DOHH2 (cell line): Measurements from ENCODE around the gene ZNF521.

ENCODE experiments used
- H3F3A ChIP-seq: fragments of 200-600 bp; sonication (generic), shearing (Covaris generic); 2 replicates; pipeline ENCODE4 v1.6.0; 2016; ENCODE audit warnings: antibody characterized with exemption, mild to moderate bottlenecking; ENCODE audit not compliant: control insufficient read depth, insufficient read depth
- H3K27ac ChIP-seq: fragments of 200-600 bp; sonication (generic); 2 replicates; pipeline ENCODE4 v1.5.1; 2014; ENCODE audit warnings: low read depth, mild to moderate bottlenecking, low read length, moderate library complexity
- H3K27me3 ChIP-seq: fragments of 200-600 bp; sonication (generic); 2 replicates; pipeline ENCODE4 v1.6.1; 2014; ENCODE audit warnings: mild to moderate bottlenecking, low read length, mixed read lengths; ENCODE audit not compliant: control insufficient read depth
- H3K36me3 ChIP-seq: fragments of 200-600 bp; sonication (generic); 2 replicates; pipeline ENCODE4 v1.6.1; 2014; ENCODE audit warnings: mild to moderate bottlenecking, low read length, moderate library complexity, mixed read lengths; ENCODE audit not compliant: control insufficient read depth
- H3K4me1 ChIP-seq: fragments of 200-600 bp; sonication (generic); 2 replicates; pipeline ENCODE4 v1.6.1; 2014; ENCODE audit warnings: mild to moderate bottlenecking, low read length, mixed read lengths; ENCODE audit not compliant: control insufficient read depth
- H3K4me2 ChIP-seq: fragments of 200-600 bp; sonication (generic); 2 replicates; pipeline ENCODE4 v1.6.0; 2014; ENCODE audit warnings: mild to moderate bottlenecking, low read length, moderate library complexity
- H3K4me3 ChIP-seq: fragments of 200-600 bp; sonication (generic); 2 replicates; pipeline ENCODE4 v1.5.1; 2014; ENCODE audit warnings: mild to moderate bottlenecking, low read length, mixed read lengths
- H3K79me2 ChIP-seq: fragments of 200-600 bp; sonication (generic); 2 replicates; pipeline ENCODE4 v1.6.1; 2014; ENCODE audit warnings: mild to moderate bottlenecking, low read length, mixed read lengths; ENCODE audit not compliant: control insufficient read depth
- H3K9me2 ChIP-seq: fragments of 200-600 bp; sonication (generic); replicated peaks from 2 replicates; pipeline ENCODE4 v1.6.1; 2014; ENCODE audit warnings: mild to moderate bottlenecking, low read length, mixed read lengths; ENCODE audit not compliant: control insufficient read depth
- H3K9me3 ChIP-seq: fragments of 200-600 bp; sonication (generic); 2 replicates; pipeline ENCODE4 v1.6.1; 2014; ENCODE audit warnings: antibody characterized with exemption, low read length, mixed read lengths; ENCODE audit not compliant: control insufficient read depth, insufficient read depth
- H4K20me1 ChIP-seq: fragments of 200-600 bp; sonication (generic); 2 replicates; pipeline ENCODE4 v1.6.0; 2014; ENCODE audit warnings: low read depth, mild to moderate bottlenecking, antibody characterized with exemption, low read length, moderate library complexity; ENCODE audit not compliant: control insufficient read depth, insufficient read depth
- EZH2phosphoT487 ChIP-seq: fragments of 200-600 bp; sonication (generic); IDR thresholded peaks from 2 replicates; pipeline ENCODE4 v1.6.1; 2017; ENCODE audit warnings: borderline replicate concordance, mild to moderate bottlenecking, antibody characterized with exemption, low read length, moderate library complexity, mixed read lengths
- TF ChIP-seq, protein P1 (sequence below): fragments of 200-600 bp; sonication (generic); IDR thresholded peaks from one replicate; pipeline ENCODE4 v1.5.1; 2014; ENCODE audit warnings: antibody characterized with exemption, mild to moderate bottlenecking, low read depth, low read length; ENCODE audit not compliant: poor library complexity, severe bottlenecking

The ZNF521 gene

DNA sequence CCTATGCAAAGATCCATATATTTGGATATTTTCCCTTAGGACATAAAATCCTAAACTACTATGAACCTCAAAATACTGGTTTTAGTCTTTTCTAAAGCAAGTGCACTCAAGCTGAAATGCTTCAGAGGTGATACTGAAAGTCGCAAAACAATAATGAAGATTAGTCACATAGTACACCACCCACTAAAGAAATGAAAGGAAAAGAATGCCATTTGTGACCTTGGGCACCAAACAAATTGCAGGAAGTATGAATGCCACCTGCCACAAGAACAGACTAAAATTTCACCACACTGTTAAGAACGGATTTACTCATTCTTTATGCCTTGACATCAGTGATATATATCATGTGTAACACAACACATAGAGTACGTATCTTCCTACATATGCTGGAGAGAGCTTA lies 161.5 kb downstream of the ZNF521 start:
- Histone ChIP-seq H3K9me2 (no peaks in the 10 kb centered on the region), H3K9me3 (no peaks in the 10 kb centered on the region), H3K36me3 (no peaks in the 10 kb centered on the region), H3K79me2 (no peaks in the 10 kb centered on the region), H3K27ac (no peak overlapping the region), H3K4me1 (no peaks in the 10 kb centered on the region), H3K4me2 (no peak overlapping the region), H4K20me1 (no peaks in the 10 kb centered on the region), H3F3A (no peaks in the 10 kb centered on the region), H3K4me3 (no peak overlapping the region), H3K27me3 (0 out of 2 replicates have a peak, but pooled peaks cover 2% of the 10 kb centered on the region)
- TF ChIP-seq, protein P1, sequence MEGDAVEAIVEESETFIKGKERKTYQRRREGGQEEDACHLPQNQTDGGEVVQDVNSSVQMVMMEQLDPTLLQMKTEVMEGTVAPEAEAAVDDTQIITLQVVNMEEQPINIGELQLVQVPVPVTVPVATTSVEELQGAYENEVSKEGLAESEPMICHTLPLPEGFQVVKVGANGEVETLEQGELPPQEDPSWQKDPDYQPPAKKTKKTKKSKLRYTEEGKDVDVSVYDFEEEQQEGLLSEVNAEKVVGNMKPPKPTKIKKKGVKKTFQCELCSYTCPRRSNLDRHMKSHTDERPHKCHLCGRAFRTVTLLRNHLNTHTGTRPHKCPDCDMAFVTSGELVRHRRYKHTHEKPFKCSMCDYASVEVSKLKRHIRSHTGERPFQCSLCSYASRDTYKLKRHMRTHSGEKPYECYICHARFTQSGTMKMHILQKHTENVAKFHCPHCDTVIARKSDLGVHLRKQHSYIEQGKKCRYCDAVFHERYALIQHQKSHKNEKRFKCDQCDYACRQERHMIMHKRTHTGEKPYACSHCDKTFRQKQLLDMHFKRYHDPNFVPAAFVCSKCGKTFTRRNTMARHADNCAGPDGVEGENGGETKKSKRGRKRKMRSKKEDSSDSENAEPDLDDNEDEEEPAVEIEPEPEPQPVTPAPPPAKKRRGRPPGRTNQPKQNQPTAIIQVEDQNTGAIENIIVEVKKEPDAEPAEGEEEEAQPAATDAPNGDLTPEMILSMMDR = no peak
- TF ChIP-seq EZH2phosphoT487 = no peak

DNA sequence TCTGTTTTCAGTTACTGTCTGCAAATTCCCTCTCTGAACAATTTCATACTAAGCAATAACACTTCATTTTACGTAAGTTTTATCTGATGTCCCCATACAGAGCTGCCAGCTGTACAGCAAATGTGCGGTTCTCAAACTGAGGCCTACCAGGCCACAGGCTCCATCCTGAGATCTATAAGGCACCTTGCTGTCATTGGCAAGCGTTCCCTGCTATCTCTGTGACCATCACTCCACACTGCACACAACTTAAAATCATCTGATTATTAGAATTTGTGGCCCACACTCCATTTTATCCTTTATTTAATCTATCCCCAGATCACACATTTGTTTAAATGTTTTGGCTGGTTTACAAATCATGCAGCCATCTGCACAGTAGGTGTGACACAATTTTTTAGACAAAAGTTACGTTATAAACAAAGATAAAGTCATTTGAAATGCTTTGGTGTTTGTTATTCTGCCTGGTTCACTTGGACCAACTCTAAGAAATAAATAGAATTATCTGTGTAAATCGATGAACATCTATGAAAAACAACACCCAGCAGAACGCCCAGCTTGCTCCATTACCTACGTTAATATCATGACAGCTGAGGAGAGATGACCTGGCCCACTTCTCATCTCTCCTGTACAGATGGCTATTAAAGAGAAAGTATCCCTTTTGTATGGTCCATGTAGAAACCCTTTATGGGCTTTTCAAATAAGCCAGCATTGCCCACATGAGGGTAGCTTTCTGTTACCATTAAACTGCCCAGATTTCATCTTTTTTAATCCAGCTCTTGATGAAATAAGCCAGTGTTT lies 162.4 kb downstream of the ZNF521 start:
- no peak overlapping the region for H3K4me3 ChIP-seq
- no peaks in the 10 kb centered on the region for H3F3A ChIP-seq
- H3K4me1 ChIP-seq = no peaks in the 10 kb centered on the region
- H3K9me3 ChIP-seq = no peaks in the 10 kb centered on the region
- no peaks in the 10 kb centered on the region for H3K79me2 ChIP-seq
- no peaks in the 10 kb centered on the region for H3K36me3 ChIP-seq
- TF ChIP-seq, protein P1 = no peak
- TF ChIP-seq EZH2phosphoT487 = no peak
- H3K27ac ChIP-seq = no peak overlapping the region
- H3K9me2 ChIP-seq = no peaks in the 10 kb centered on the region
- 0 out of 2 replicates have a peak, but pooled peaks cover 2% of the 10 kb centered on the region for H3K27me3 ChIP-seq
- no peak overlapping the region for H3K4me2 ChIP-seq
- H4K20me1 ChIP-seq = no peaks in the 10 kb centered on the region

GRCh38 chr18:25187521-25188192 lies 164.3 kb downstream of the ZNF521 start:
- Histone ChIP-seq H3K36me3 (no peaks in the 10 kb centered on the region), H3K27ac (no peak overlapping the region), H3K9me2 (no peaks in the 10 kb centered on the region), H3K9me3 (no peaks in the 10 kb centered on the region), H3K4me2 (no peak overlapping the region), H3K27me3 (0 out of 2 replicates have a peak, but pooled peaks cover 2% of the 10 kb centered on the region), H4K20me1 (no peaks in the 10 kb centered on the region), H3F3A (no peaks in the 10 kb centered on the region), H3K4me3 (no peak overlapping the region), H3K4me1 (no peaks in the 10 kb centered on the region), H3K79me2 (no peaks in the 10 kb centered on the region)
- TF ChIP-seq EZH2phosphoT487 = no peak
- TF ChIP-seq, protein P1 = no peak
